Measurements from ENCODE around the gene ANKK1. TPM values are rescaled to one million over a fixed set of nuclear protein-coding genes. Genes with fewer than 3 reads are reported as not detected.

The ANKK1 gene
- total and polyA plus RNA-seq, 4 donors, result 0.49 to 1.1 (median 0.66) TPM

DNA sequence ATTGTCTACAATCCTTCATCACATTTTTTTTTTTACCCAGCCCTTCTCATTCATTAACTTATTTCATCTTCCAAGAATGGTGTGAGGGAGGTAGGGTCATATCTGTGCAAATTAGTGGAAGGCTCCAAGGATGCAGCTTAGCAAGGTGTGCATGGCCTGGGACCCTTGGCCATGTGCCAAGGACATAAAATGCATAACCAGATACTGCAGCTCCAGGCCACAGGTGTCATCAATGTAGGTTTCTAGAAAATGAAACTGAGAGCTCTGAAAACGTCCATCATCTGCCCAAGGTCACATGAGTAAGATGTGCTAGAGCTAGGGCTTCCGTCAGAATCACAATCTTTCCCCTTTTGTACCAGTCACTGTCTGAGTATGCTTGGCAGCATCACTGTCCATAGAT is 29.8 kb downstream of the ANKK1 start:
- Histone ChIP-seq H3K27ac (ENCODE audit: low read depth in 1 of 2, low read length in 1 of 2) (no peak overlapping the region), H3K27me3 (ENCODE audit: control insufficient read depth in 3 of 3, insufficient read depth in 3 of 3, low read length in 2 of 3) (no peaks in the 10 kb centered on the region), H3K36me3 (ENCODE audit: control insufficient read depth in 4 of 4, insufficient read depth in 4 of 4, low read length in 4 of 4) (no peaks in the 10 kb centered on the region), H3K9ac (ENCODE audit: insufficient read depth in 1 of 2, low read length in 2 of 2) (no peak overlapping the region), H3K9me3 (ENCODE audit: control insufficient read depth in 4 of 4, insufficient read depth in 3 of 4, low read length in 3 of 4) (no peaks in the 10 kb centered on the region), H3K4me3 (no peak overlapping the region), H3K4me1 (ENCODE audit: control insufficient read depth in 5 of 5, insufficient read depth in 5 of 5, low read length in 5 of 5) (no peaks in the 10 kb centered on the region)
- TF ChIP-seq, protein P1, sequence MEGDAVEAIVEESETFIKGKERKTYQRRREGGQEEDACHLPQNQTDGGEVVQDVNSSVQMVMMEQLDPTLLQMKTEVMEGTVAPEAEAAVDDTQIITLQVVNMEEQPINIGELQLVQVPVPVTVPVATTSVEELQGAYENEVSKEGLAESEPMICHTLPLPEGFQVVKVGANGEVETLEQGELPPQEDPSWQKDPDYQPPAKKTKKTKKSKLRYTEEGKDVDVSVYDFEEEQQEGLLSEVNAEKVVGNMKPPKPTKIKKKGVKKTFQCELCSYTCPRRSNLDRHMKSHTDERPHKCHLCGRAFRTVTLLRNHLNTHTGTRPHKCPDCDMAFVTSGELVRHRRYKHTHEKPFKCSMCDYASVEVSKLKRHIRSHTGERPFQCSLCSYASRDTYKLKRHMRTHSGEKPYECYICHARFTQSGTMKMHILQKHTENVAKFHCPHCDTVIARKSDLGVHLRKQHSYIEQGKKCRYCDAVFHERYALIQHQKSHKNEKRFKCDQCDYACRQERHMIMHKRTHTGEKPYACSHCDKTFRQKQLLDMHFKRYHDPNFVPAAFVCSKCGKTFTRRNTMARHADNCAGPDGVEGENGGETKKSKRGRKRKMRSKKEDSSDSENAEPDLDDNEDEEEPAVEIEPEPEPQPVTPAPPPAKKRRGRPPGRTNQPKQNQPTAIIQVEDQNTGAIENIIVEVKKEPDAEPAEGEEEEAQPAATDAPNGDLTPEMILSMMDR (IDR thresholded peaks at IDR 0.05; ENCODE audit: control extremely low read depth, extremely low read depth), result no peak
- ATAC-seq (ENCODE audit: insufficient read depth, low FRiP score) (no peak), DNase-seq (no peak)
- WGBS, 2 donors, result 64 to 71% methylated on average over 2 of the region's 2 CpGs

DNA sequence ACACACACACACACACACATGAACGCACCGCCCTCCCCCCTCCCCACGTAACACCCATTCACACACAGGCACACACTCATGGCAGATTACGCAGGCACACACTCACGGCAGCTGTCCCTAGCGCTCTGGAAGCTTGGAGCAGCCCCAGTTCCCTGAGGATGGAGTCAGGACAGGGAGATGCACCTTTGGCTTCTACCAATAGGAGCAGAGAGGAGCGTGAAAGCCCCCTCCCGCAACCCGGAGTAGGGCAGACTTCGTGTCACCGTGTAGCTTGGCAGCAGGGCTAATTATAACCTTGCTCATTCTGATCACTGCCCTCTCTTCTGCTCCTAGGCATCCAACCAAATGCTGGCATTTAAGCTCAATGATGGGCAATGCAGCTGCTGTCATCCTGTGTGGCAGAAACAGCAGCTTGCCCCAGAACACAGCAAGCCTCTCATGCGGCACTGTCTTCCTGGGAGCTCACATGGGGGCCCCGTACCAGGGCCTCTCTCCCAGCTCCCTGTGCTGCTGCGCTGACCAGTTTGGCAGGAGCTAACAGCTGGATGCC is 31.9 kb downstream of the ANKK1 start:
- H3K27ac ChIP-seq (ENCODE audit: low read depth in 1 of 2, low read length in 1 of 2), result no peak overlapping the region
- TF ChIP-seq, protein P1 (IDR thresholded peaks at IDR 0.05; ENCODE audit: control extremely low read depth, extremely low read depth), result no peak
- H3K9ac ChIP-seq (ENCODE audit: insufficient read depth in 1 of 2, low read length in 2 of 2), result no peak overlapping the region
- ATAC-seq (ENCODE audit: insufficient read depth, low FRiP score) (no peak), DNase-seq (no peak)
- WGBS, 2 donors, result 73 to 82% methylated on average over 14 of the region's 14 CpGs
- no peaks in the 10 kb centered on the region for H3K9me3 ChIP-seq (ENCODE audit: control insufficient read depth in 4 of 4, insufficient read depth in 3 of 4, low read length in 3 of 4)
- H3K36me3 ChIP-seq (ENCODE audit: control insufficient read depth in 4 of 4, insufficient read depth in 4 of 4, low read length in 4 of 4), result no peaks in the 10 kb centered on the region
- H3K27me3 ChIP-seq (ENCODE audit: control insufficient read depth in 3 of 3, insufficient read depth in 3 of 3, low read length in 2 of 3), result no peaks in the 10 kb centered on the region
- no peaks in the 10 kb centered on the region for H3K4me1 ChIP-seq (ENCODE audit: control insufficient read depth in 5 of 5, insufficient read depth in 5 of 5, low read length in 5 of 5)
- no peak overlapping the region for H3K4me3 ChIP-seq

DNA sequence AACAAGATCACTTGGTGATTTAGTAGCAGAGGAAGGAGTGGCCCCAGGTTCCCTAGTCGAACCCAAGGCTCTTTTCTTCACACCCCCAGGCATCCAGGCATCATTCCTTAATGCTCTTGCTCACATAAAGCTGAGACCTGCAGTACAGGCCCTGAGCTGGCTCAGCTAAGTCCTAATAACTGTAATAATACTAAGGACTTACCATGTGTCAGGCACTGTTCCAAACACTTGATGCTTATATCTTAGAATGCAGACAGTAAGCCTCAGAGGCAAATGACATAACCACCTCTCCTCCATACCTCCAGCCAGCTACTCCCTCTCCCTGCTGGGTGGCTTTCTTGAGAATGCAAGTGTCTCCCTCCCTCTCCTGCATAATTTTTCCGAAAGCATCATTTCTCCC is 33.2 kb downstream of the ANKK1 start:
- Histone ChIP-seq H3K36me3 (ENCODE audit: control insufficient read depth in 4 of 4, insufficient read depth in 4 of 4, low read length in 4 of 4) (no peaks in the 10 kb centered on the region), H3K4me1 (ENCODE audit: control insufficient read depth in 5 of 5, insufficient read depth in 5 of 5, low read length in 5 of 5) (no peaks in the 10 kb centered on the region), H3K27ac (ENCODE audit: low read depth in 1 of 2, low read length in 1 of 2) (no peak overlapping the region), H3K9ac (ENCODE audit: insufficient read depth in 1 of 2, low read length in 2 of 2) (no peak overlapping the region), H3K9me3 (ENCODE audit: control insufficient read depth in 4 of 4, insufficient read depth in 3 of 4, low read length in 3 of 4) (no peaks in the 10 kb centered on the region), H3K27me3 (ENCODE audit: control insufficient read depth in 3 of 3, insufficient read depth in 3 of 3, low read length in 2 of 3) (no peaks in the 10 kb centered on the region), H3K4me3 (no peak overlapping the region)
- 55% methylated on average over 2 of the region's 2 CpGs for whole genome bisulfite sequencing, 2 donors
- ATAC-seq (ENCODE audit: insufficient read depth, low FRiP score) (no peak), DNase-seq (no peak)
- TF ChIP-seq, protein P1 (IDR thresholded peaks at IDR 0.05; ENCODE audit: control extremely low read depth, extremely low read depth), result no peak

DNA sequence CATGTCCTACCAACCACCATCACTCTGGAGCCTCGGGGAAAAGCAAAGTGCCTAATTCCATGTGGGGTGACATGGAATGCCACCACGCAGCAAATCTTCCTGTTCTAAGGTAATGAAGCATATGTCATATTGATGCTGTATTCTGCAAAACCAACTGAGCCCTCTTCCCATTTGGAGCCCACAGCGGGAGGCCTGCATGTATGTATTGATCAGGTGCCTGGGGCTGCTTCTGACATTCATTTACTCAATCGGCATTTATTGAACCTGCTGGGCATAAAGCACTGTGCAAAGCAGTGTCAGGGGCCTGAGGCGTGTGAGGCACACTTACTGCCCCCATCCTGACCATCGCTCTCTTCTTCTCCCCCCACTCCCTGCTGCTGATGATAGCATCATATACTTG is 39.1 kb downstream of the ANKK1 start:
- no peak overlapping the region for H3K4me3 ChIP-seq
- WGBS, 2 donors, result 91 to 95% methylated on average over 6 of the region's 6 CpGs
- H3K27me3 ChIP-seq (ENCODE audit: control insufficient read depth in 3 of 3, insufficient read depth in 3 of 3, low read length in 2 of 3), result no peaks in the 10 kb centered on the region
- no peak overlapping the region for H3K9ac ChIP-seq (ENCODE audit: insufficient read depth in 1 of 2, low read length in 2 of 2)
- H3K27ac ChIP-seq (ENCODE audit: low read depth in 1 of 2, low read length in 1 of 2), result no peak overlapping the region
- DNase-seq, result no peak
- TF ChIP-seq, protein P1 (IDR thresholded peaks at IDR 0.05; ENCODE audit: control extremely low read depth, extremely low read depth), result no peak
- H3K4me1 ChIP-seq (ENCODE audit: control insufficient read depth in 5 of 5, insufficient read depth in 5 of 5, low read length in 5 of 5), result no peaks in the 10 kb centered on the region
- peaks cover 0 to 2% (median 0%) of the 10 kb centered on the region in 4 donors for H3K9me3 ChIP-seq (ENCODE audit: control insufficient read depth in 4 of 4, insufficient read depth in 3 of 4, low read length in 3 of 4)
- H3K36me3 ChIP-seq (ENCODE audit: control insufficient read depth in 4 of 4, insufficient read depth in 4 of 4, low read length in 4 of 4), result no peaks in the 10 kb centered on the region
- ATAC-seq (ENCODE audit: insufficient read depth, low FRiP score), result no peak

Data from lung (tissue), 12 donors.